Retinal pigment epithelial cell (primary cell): Measurements from ENCODE around the gene EDIL3.

Experiments used
- DNase-seq: peaks from one replicate; pipeline ENCODE4 v3.0.0-alpha.2; 2010; ENCODE audit warnings: low read depth
- H3K4me3 ChIP-seq: 2 replicates; pipeline ENCODE4 v1.5.1; 2011; ENCODE audit warnings: mild to moderate bottlenecking, low read length, control low read depth, moderate library complexity
- CTCF ChIP-seq: conservative IDR thresholded peaks from 2 replicates; pipeline ENCODE4 v1.5.1; 2011; ENCODE audit warnings: low read depth, low read length, control low read depth, inconsistent platforms

Gene EDIL3

GRCh38 chr5:84362061-84362720 lies 22.5 kb downstream of the EDIL3 start:
- TF ChIP-seq CTCF: no peak
- DNase-seq: no peak
- no peak overlapping the region for H3K4me3 ChIP-seq

DNA sequence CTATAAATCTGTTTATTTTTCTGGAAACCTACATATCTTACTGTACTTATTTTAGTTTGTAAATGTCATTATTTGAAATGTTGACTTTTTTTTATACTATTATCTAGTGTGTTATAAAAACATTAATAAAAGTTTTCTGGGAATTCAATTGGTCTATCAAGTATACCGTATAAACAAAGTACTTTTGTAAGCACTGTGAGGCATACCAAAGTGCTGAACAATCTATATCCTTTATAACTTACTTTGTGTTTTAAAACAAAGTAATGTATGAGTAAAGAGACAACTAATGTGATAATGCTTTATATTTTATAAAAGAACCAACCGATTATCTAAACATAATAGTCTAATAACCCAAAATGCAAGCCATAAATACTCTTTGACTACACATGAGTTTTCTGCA lies 23.1 kb downstream of the EDIL3 start:
- no peak for DNase-seq
- TF ChIP-seq CTCF: no peak
- no peak overlapping the region for H3K4me3 ChIP-seq

DNA sequence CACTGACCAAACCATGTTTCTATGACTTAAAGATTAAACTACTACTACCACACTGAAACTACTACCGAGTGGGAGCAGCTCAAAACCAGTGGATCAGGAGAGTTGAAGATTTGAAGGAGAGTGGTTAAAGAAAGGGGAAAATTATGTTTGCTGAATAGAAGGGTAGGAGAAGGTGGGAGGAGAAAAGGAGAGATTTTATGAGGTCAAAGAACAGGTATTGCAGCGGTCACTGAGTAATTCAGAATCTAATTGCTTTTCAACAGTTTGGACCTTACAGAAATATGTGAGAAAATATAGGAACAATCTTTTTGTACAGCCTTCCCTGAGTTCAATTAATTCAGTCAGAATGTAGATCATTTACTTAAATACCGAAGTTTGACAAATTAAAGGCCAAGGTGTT lies 24.6 kb downstream of the EDIL3 start:
- no peak overlapping the region for H3K4me3 ChIP-seq
- TF ChIP-seq CTCF: no peak
- DNase-seq: no peak

- TF ChIP-seq CTCF: no peak
- no peak overlapping the region for H3K4me3 ChIP-seq
- DNase-seq: no peak
Measured at GRCh38 chr5:84354101-84354500, 30.6 kb downstream of the EDIL3 start.

DNA sequence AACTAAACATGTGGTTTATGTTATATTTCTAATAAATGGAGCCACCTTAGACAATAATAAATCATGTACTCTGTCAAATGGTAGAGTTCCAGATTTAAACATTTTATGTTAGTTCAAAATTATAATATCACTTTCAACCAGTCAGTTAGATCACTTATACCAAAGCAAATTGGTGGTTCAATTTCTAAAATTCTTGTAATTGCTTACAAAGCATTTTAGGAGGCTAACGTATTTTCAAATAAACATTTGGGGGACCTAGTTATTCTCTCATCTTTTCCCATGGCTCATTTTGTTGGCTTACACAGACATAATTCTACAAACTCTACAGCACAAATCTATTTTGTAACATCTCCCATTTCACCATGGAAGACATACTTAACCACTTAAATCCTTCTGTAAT lies 39.9 kb downstream of the EDIL3 start:
- TF ChIP-seq CTCF: no peak
- no peak overlapping the region for H3K4me3 ChIP-seq
- no peak for DNase-seq

GRCh38 chr5:84343171-84343570 lies 41.5 kb downstream of the EDIL3 start:
- peak; percentile 12 for DNase-seq

GRCh38 chr5:84332106-84332505 lies 52.6 kb downstream of the EDIL3 start:
- no peak for TF ChIP-seq CTCF
- no peak overlapping the region for H3K4me3 ChIP-seq
- DNase-seq: no peak

More at GRCh38 chr5:84343171-84343570, 41.5 kb downstream of the EDIL3 start:
- no peak overlapping the region for H3K4me3 ChIP-seq
- no peak for TF ChIP-seq CTCF
